GM12878 (cell line): ENCODE data around the gene PTPRQ. TPM values are rescaled to one million over a fixed set of nuclear protein-coding genes. Genes with fewer than 3 reads are reported as not detected.

Experiments used
- ATAC-seq: fragments of 200-7000 bp; cut with Tn5 transposase; 3 replicates; pipeline ENCODE4 v1.9.1; 2020; ENCODE audit warnings: mild to moderate bottlenecking, moderate library complexity
- BruUV-seq: library from RNA; stranded (reverse); fragments of 400-500 nt; replicated peaks from 2 replicates; lab custom pipeline; 2021; lab: Mats Ljungman, UMichigan
- CTCF ChIA-PET: fragments of 300-600 bp; sonication (Branson Sonifier 250); formaldehyde crosslinking; extraction: SDS; loops from one replicate; lab custom pipeline; 2021; ENCODE audit warnings: inconsistent platforms; lab: Yijun Ruan, JAX
- POLR2A ChIA-PET: fragments of 350-600 bp; formaldehyde crosslinking; extraction: SDS; loops from one replicate; lab custom pipeline; 2021; ENCODE audit warnings: inconsistent platforms; lab: Charles Lee
- RAD21 ChIA-PET: fragments of 300-600 bp; sonication (Branson Sonifier 250); formaldehyde crosslinking; loops from one replicate; lab custom pipeline; 2023; ENCODE audit warnings: antibody characterized with exemption; ENCODE audit not compliant: unreplicated experiment; lab: Charles Lee
- SMC1A ChIA-PET: fragments of 300-600 bp; sonication (Branson Sonifier 250); formaldehyde crosslinking; loops from one replicate; lab custom pipeline; 2023; ENCODE audit not compliant: unreplicated experiment, uncharacterized antibody; lab: Charles Lee
- DNase-seq: peaks from one replicate; pipeline ENCODE4 v3.0.0-alpha.2; 2011; ENCODE audit warnings: low read depth, low spot score
- FAIRE-seq: peaks from 3 replicates; lab custom pipeline; 2011; peaks lifted over from hg19 to GRCh38; lab: Jason Lieb, UNC
- H2AFZ ChIP-seq: 2 replicates; pipeline ENCODE4 v1.6.0; 2011; ENCODE audit warnings: low read depth, low read length, control low read depth; ENCODE audit not compliant: control insufficient read depth
- H3K27ac ChIP-seq: 2 replicates; pipeline ENCODE4 v1.5.1; 2011; ENCODE audit warnings: control low read depth; ENCODE audit not compliant: control insufficient read depth, insufficient read depth
- H3K27me3 ChIP-seq, 2 experiments: replicated peaks in 1 of 2; 2 replicates each; pipeline versions ENCODE4 v1.6.0 to v1.6.1; 2011; ENCODE audit warnings: low read length in 1 of 2; ENCODE audit not compliant: control insufficient read depth in 2 of 2, insufficient read depth in 2 of 2
- H3K36me3 ChIP-seq, 2 experiments: 2 replicates each; pipeline ENCODE4 v1.5.1; 2011; ENCODE audit warnings: low read length in 1 of 2; ENCODE audit not compliant: control insufficient read depth in 2 of 2, insufficient read depth in 2 of 2
- H3K4me1 ChIP-seq: 2 replicates; pipeline ENCODE4 v1.6.1; 2011; ENCODE audit warnings: mild to moderate bottlenecking, low read length, moderate library complexity, mixed read lengths; ENCODE audit not compliant: control insufficient read depth, insufficient read depth
- H3K4me2 ChIP-seq: 2 replicates; pipeline ENCODE4 v1.6.0; 2011; ENCODE audit warnings: control low read depth; ENCODE audit not compliant: control insufficient read depth, insufficient read depth
- H3K4me3 ChIP-seq: fragments of 200-600 bp; sonication (generic); 2 replicates; pipeline ENCODE4 v1.5.1; 2016
- H3K79me2 ChIP-seq: 2 replicates; pipeline ENCODE4 v1.6.0; 2011; ENCODE audit warnings: low read length; ENCODE audit not compliant: control insufficient read depth, insufficient read depth
- H3K9ac ChIP-seq: 2 replicates; pipeline ENCODE4 v1.8.0; 2011; ENCODE audit warnings: low read length, control low read depth, mixed read lengths; ENCODE audit not compliant: control insufficient read depth, insufficient read depth
- H3K9me3 ChIP-seq: replicated peaks from 3 replicates; pipeline ENCODE4 v1.5.1; 2011; ENCODE audit warnings: mild to moderate bottlenecking, low read length; ENCODE audit not compliant: control insufficient read depth, insufficient read depth
- H4K20me1 ChIP-seq: 2 replicates; pipeline ENCODE4 v1.6.0; 2011; ENCODE audit not compliant: control insufficient read depth, insufficient read depth
- CBX5 ChIP-seq: sonication (generic); IDR thresholded peaks from 2 replicates; pipeline ENCODE4 v1.6.1; 2016; ENCODE audit warnings: low read depth, moderate library complexity, mild to moderate bottlenecking, inconsistent platforms
- IRF3 ChIP-seq: fragments of 450-650 bp; IDR thresholded peaks from 2 replicates; pipeline ENCODE4 v1.6.1; 2014; ENCODE audit warnings: mild to moderate bottlenecking
- MYB ChIP-seq: fragments of 150-350 bp; IDR thresholded peaks from 2 replicates; pipeline ENCODE4 v1.6.1; 2014; ENCODE audit warnings: mild to moderate bottlenecking, low read depth, low read length, borderline replicate concordance
- NBN ChIP-seq: fragments of 450-650 bp; IDR thresholded peaks from 2 replicates; pipeline ENCODE4 v1.6.1; 2016
- NFYB ChIP-seq: IDR thresholded peaks from 2 replicates; pipeline ENCODE4 v1.6.1; 2011; ENCODE audit warnings: low read depth, mild to moderate bottlenecking, low read length, improper control_type of control experiment, moderate library complexity; ENCODE audit not compliant: insufficient read depth
- PML ChIP-seq: IDR thresholded peaks from 2 replicates; pipeline ENCODE4 v1.6.1; 2012; ENCODE audit warnings: low read length, inconsistent platforms
- SMAD5 ChIP-seq: IDR thresholded peaks from 2 replicates; pipeline ENCODE4 v1.6.1; 2016; ENCODE audit warnings: antibody characterized with exemption, low read depth
- YY1 ChIP-seq: IDR thresholded peaks from 2 replicates; pipeline ENCODE4 v1.6.1; 2011; ENCODE audit warnings: low read depth, mild to moderate bottlenecking, low read length
- WGBS: methylation state at CpG from one replicate; pipeline ENCODE4 v1.1.6; 2016; ENCODE audit warnings: low lambda C conversion rate; ENCODE audit not compliant: insufficient replicate concordance, insufficient coverage; ENCODE audit errors: missing lambda C conversion rate; 5-methylcytosine and 5-hydroxymethylcytosine counted together
- in situ Hi-C: fragments of 300-500 bp; cut with MboI; formaldehyde crosslinking; loops from 9 replicates; pipeline ENCODE4 v1.14.3; 2018; ENCODE audit warnings: mixed read lengths
- intact Hi-C: fragments of 100-400 bp; cut with micrococcal nuclease; formaldehyde crosslinking; loops from one replicate; pipeline ENCODE4 v1.14.2; 2022; ENCODE audit not compliant: unreplicated experiment
- polyA plus RNA-seq, 11 experiments: library from polyadenylated mRNA; depleted of rRNA in 4 of 11; unstranded in 6 of 11; stranded (reverse) in 5 of 11; fragments of >200 nt; fragmentation: Nextera tagmentation in 4 of 11; fragmentation: Illumina TruSeq in 1 of 11; extraction: Ambion mirVana in 4 of 11; extraction: Trizol in 1 of 11; gene quantifications; 1 replicate in 1 of 11; 2 replicates in 10 of 11; pipeline versions ENCODE4 v1.2.1 to v1.2.3, GENCODE V29; 2011 to 2016; ENCODE audit warnings: inconsistent platforms in 2 of 11, missing spikeins in 2 of 11, low read depth in 1 of 11
- total RNA-seq, 4 experiments: library from RNA; depleted of rRNA in 3 of 4; stranded (reverse); fragments of >200 nt in 3 of 4; fragmentation: Illumina TruSeq in 1 of 4; extraction: Trizol in 1 of 4; gene quantifications; 2 replicates each; pipeline versions ENCODE4 v1.2.1 to v1.2.3, GENCODE V29; 2013 to 2021

PTPRQ gene
- total and polyA plus RNA-seq, 10 of the 15 experiments (the other 5 are each of a cell fraction or from before 2014, with no cell fraction given), result 0.01 TPM; not detected in 9

GRCh38 chr12:80400571-80400991 lies 43.5 kb upstream of the PTPRQ start:
- BruUV-seq, result no TSS peak
- in situ Hi-C loops, result no loop called here

GRCh38 chr12:80401191-80401590 lies 42.8 kb upstream of the PTPRQ start:
- Histone ChIP-seq H3K79me2 (no peaks in the 10 kb centered on the region), H3K4me2 (0 out of 2 replicates have a peak overlapping the region, but pooled peaks have one; percentile 60), H3K9me3 (no peaks in the 10 kb centered on the region), H3K4me3 (no peak overlapping the region; the same call in 1 of the 2 replicates), H3K36me3 (no peaks in the 10 kb centered on the region), H3K4me1 (no peaks in the 10 kb centered on the region), H3K9ac (no peak overlapping the region), H3K27ac (no peak overlapping the region), H2AFZ (no peak overlapping the region; the same call in 1 of the 2 replicates), H4K20me1 (no peaks in the 10 kb centered on the region), H3K27me3 (no peaks in the 10 kb centered on the region; a peak in 1 of 4 replicates)
- ChIA-PET SMC1A (interaction anchor here (0.9 to 1.6 kb wide), 3 partner anchors 10 to 83 kb away, joined by 3 to 5 read pairs (median 3); no protein-coding TSS in a partner anchor), RAD21 (no interaction called here), CTCF (interaction anchor here (0.8 to 1.6 kb wide), 2 partner anchors 9 to 12 kb away, joined by 3 to 5 read pairs; no protein-coding TSS in a partner anchor), POLR2A (no interaction called here)
- DNase-seq (no peak), ATAC-seq (no peak), FAIRE-seq (no peak)
- in situ Hi-C loops (no loop called here), intact Hi-C loops (no loop called here)
- WGBS, result 91% methylated on average over 3 of the region's 3 CpGs
- BruUV-seq, result no TSS peak
- TF ChIP-seq CBX5, result no peak
- TF ChIP-seq SMAD5, result no peak
- TF ChIP-seq YY1, result no peak
- TF ChIP-seq MYB, result no peak
- TF ChIP-seq PML, result no peak
- no peak for TF ChIP-seq NBN
- TF ChIP-seq, all 136 proteins: peak for 0

More at GRCh38 chr12:80400571-80400991, 43.5 kb upstream of the PTPRQ start:
- ChIA-PET CTCF (interaction anchor here (0.8 kb wide), 1 partner anchor 9 kb away, joined by 3 read pairs; no protein-coding TSS in a partner anchor), RAD21 (no interaction called here), SMC1A (interaction anchor here (0.9 to 1.1 kb wide), 2 partner anchors 11 to 82 kb away, joined by 3 read pairs; no protein-coding TSS in a partner anchor), POLR2A (no interaction called here)
- Histone ChIP-seq H4K20me1 (no peaks in the 10 kb centered on the region), H3K36me3 (no peaks in the 10 kb centered on the region), H3K4me2 (peak overlapping the region; percentile 60), H3K9me3 (no peaks in the 10 kb centered on the region), H3K27me3 (no peaks in the 10 kb centered on the region; a peak in 1 of 4 replicates), H3K4me1 (no peaks in the 10 kb centered on the region), H3K9ac (no peak overlapping the region), H2AFZ (peak overlapping the region; percentile 29), H3K79me2 (no peaks in the 10 kb centered on the region), H3K4me3 (no peak overlapping the region; the same call in 1 of the 2 replicates), H3K27ac (no peak overlapping the region)
- ATAC-seq (no peak; the same call in 2 of the 3 replicates), FAIRE-seq (no peak), DNase-seq (no peak)
- TF ChIP-seq IRF3 (no peak), NFYB (no peak)
- 44% methylated on average over 20 of the region's 20 CpGs for WGBS
- intact Hi-C loops, result no loop called here
